ENCODE measurements around the gene MMADHC.

- TF ChIP-seq CTCF (conservative IDR thresholded peaks at IDR 0.05; ENCODE audit: low read depth, low read length) (no peak), EZH2 (IDR thresholded peaks at IDR 0.05; ENCODE audit: low read length, unreplicated experiment) (no peak)
These were observed 28.1 kb downstream of the MMADHC start for GRCh38 chr2:149559341-149560068.
